PC-3 (cell line): ENCODE results near the gene SECISBP2L. TPM values are rescaled to one million over a fixed set of nuclear protein-coding genes. Genes with fewer than 3 reads are reported as not detected.

Experiments
- ATAC-seq: fragments of 200-7000 bp; cut with Tn5 transposase; 2 replicates; pipeline ENCODE4 v1.9.1; 2020; ENCODE audit warnings: mild to moderate bottlenecking, moderate library complexity
- BruUV-seq: library from RNA; stranded (reverse); fragments of 400-500 nt; replicated peaks from 2 replicates; lab custom pipeline; 2021; lab: Mats Ljungman, UMichigan
- CTCF ChIA-PET: fragments of 300-600 bp; sonication (Branson Sonifier 250); formaldehyde crosslinking; loops from one replicate; lab custom pipeline; 2022; ENCODE audit warnings: antibody characterized with exemption; lab: Charles Lee
- POLR2A ChIA-PET: fragments of 300-600 bp; sonication (Branson Sonifier 250); formaldehyde crosslinking; loops from one replicate; lab custom pipeline; 2022; ENCODE audit warnings: antibody characterized with exemption; ENCODE audit not compliant: unreplicated experiment; lab: Charles Lee
- DNase-seq: peaks from one replicate; pipeline ENCODE4 v3.0.0-alpha.2; 2015
- H2AFZ ChIP-seq: fragments of 300-600 bp; sonication (generic); 2 replicates; pipeline ENCODE4 v1.6.0; 2016; ENCODE audit warnings: antibody characterized with exemption, low read length
- H3F3A ChIP-seq: fragments of 300-600 bp; sonication (generic); one replicate; pipeline ENCODE4 v1.6.0; 2017; ENCODE audit warnings: antibody characterized with exemption, low read length, control low read depth, mild to moderate bottlenecking; ENCODE audit not compliant: unreplicated experiment
- H3K27ac ChIP-seq: fragments of 300-600 bp; sonication (generic); 2 replicates; pipeline ENCODE4 v1.5.1; 2016; ENCODE audit warnings: mild to moderate bottlenecking, low read length
- H3K27me3 ChIP-seq: fragments of 300-600 bp; sonication (generic); 2 replicates; pipeline ENCODE4 v1.6.1; 2016; ENCODE audit warnings: low read length, mixed read lengths
- H3K36me3 ChIP-seq: fragments of 300-600 bp; sonication (generic); 2 replicates; pipeline ENCODE4 v1.6.1; 2016; ENCODE audit warnings: low read depth, mixed run types, low read length, mixed read lengths
- H3K4me1 ChIP-seq: fragments of 300-600 bp; sonication (generic); 2 replicates; pipeline ENCODE4 v1.5.1; 2016; ENCODE audit warnings: low read length; ENCODE audit not compliant: insufficient read depth
- H3K4me2 ChIP-seq: fragments of 300-600 bp; sonication (generic); 2 replicates; pipeline ENCODE4 v1.6.0; 2016; ENCODE audit warnings: low read length
- H3K4me3 ChIP-seq: fragments of 300-600 bp; sonication (generic); 2 replicates; pipeline ENCODE4 v1.5.1; 2016; ENCODE audit warnings: mild to moderate bottlenecking, low read length, mixed read lengths
- H3K79me2 ChIP-seq: fragments of 300-600 bp; sonication (generic); 2 replicates; pipeline ENCODE4 v1.6.1; 2017; ENCODE audit warnings: low read length, mixed read lengths
- H3K9ac ChIP-seq: fragments of 300-600 bp; sonication (generic); 2 replicates; pipeline ENCODE4 v1.6.0; 2016; ENCODE audit warnings: mild to moderate bottlenecking, low read length
- H3K9me2 ChIP-seq: fragments of 300-600 bp; sonication (generic); replicated peaks from 2 replicates; pipeline ENCODE4 v1.6.1; 2016; ENCODE audit warnings: mixed run types, low read length, mixed read lengths
- H3K9me3 ChIP-seq: fragments of 300-600 bp; sonication (generic); 2 replicates; pipeline ENCODE4 v1.6.1; 2016; ENCODE audit warnings: low read length, mixed read lengths
- H4K20me1 ChIP-seq: fragments of 300-600 bp; sonication (generic); 2 replicates; pipeline ENCODE4 v1.6.1; 2016; ENCODE audit warnings: low read length, mixed read lengths
- EZH2 ChIP-seq: fragments of 300-600 bp; sonication (generic); IDR thresholded peaks from one replicate; pipeline ENCODE4 v1.6.1; 2017; ENCODE audit warnings: antibody characterized with exemption, mild to moderate bottlenecking, low read length; ENCODE audit not compliant: unreplicated experiment
- EZH2phosphoT487 ChIP-seq: fragments of 300-600 bp; sonication (generic); IDR thresholded peaks from 2 replicates; pipeline ENCODE4 v1.6.1; 2018; ENCODE audit warnings: mild to moderate bottlenecking, antibody characterized with exemption, low read length, borderline replicate concordance
- intact Hi-C: fragments of 100-400 bp; cut with micrococcal nuclease; formaldehyde crosslinking; loops from 2 replicates; pipeline ENCODE4 v1.9.0; 2023
- total RNA-seq: library from RNA; depleted of rRNA; stranded (reverse); fragments of >200 nt; gene quantifications from 2 replicates; pipeline ENCODE4 v1.2.3, GENCODE V29; 2014
- TF ChIP-seq, protein P1 (sequence below): fragments of 300-600 bp; sonication (generic); conservative IDR thresholded peaks from 2 replicates; pipeline ENCODE4 v1.5.1; 2017; ENCODE audit warnings: antibody characterized with exemption, low read depth, mild to moderate bottlenecking, low read length

SECISBP2L gene
- total RNA-seq, 1 experiment from 2014 or later, result 18.6 TPM

GRCh38 chr15:48978638-48979037 is 67.6 kb downstream of the SECISBP2L start:
- Histone ChIP-seq H3K27ac (no peak overlapping the region), H3K4me3 (no peak overlapping the region), H3K4me1 (peaks cover 6% of the 10 kb centered on the region; the same call in 1 of the 2 replicates), H3K9ac (no peak overlapping the region), H3K9me3 (no peaks in the 10 kb centered on the region), H3F3A (no peaks in the 10 kb centered on the region), H3K27me3 (no peaks in the 10 kb centered on the region), H3K9me2 (no peaks in the 10 kb centered on the region), H3K36me3 (no peaks in the 10 kb centered on the region), H3K79me2 (no peaks in the 10 kb centered on the region), H4K20me1 (no peaks in the 10 kb centered on the region), H2AFZ (no peak overlapping the region), H3K4me2 (no peak overlapping the region)
- TF ChIP-seq, protein P1, sequence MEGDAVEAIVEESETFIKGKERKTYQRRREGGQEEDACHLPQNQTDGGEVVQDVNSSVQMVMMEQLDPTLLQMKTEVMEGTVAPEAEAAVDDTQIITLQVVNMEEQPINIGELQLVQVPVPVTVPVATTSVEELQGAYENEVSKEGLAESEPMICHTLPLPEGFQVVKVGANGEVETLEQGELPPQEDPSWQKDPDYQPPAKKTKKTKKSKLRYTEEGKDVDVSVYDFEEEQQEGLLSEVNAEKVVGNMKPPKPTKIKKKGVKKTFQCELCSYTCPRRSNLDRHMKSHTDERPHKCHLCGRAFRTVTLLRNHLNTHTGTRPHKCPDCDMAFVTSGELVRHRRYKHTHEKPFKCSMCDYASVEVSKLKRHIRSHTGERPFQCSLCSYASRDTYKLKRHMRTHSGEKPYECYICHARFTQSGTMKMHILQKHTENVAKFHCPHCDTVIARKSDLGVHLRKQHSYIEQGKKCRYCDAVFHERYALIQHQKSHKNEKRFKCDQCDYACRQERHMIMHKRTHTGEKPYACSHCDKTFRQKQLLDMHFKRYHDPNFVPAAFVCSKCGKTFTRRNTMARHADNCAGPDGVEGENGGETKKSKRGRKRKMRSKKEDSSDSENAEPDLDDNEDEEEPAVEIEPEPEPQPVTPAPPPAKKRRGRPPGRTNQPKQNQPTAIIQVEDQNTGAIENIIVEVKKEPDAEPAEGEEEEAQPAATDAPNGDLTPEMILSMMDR, result no peak
- TF ChIP-seq EZH2phosphoT487 (no peak), EZH2 (no peak)
- intact Hi-C loops, result no loop called here
- ChIA-PET POLR2A (no interaction called here), CTCF (no interaction called here)
- no TSS peak for BruUV-seq
- DNase-seq (no peak), ATAC-seq (no peak)

DNA sequence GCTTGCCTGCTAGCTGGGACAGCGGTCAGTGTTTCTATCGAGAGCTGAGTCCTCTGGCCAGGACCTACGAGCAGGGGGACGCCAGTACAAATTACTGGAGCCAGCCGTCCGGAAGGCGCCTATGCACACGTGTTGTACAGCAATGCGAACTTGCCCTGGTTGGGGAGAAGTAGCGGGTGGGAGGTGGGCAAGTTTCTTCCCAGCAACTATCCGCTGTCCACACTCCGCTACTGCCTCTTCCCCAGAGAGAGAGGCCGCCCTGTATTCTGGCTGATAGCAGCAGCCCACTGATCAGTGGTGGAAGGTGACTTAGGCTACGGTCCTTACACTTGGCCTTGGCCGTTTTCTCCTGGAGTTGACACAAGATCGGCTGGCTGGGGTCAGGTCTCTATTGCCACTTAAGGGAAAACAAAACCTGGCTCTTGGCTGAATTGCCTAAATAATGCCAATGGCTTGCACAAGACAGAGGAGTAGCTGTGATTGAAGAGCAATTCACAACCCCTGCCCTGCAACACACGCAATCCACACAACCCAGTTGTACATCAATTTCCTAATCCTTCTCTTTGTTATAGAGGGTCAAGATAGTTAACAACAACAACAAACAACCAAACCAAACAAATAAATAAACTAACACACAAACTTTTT is 69.7 kb downstream of the SECISBP2L start:
- no peak for ATAC-seq
- TF ChIP-seq, protein P1, result no peak
- TF ChIP-seq EZH2 (no peak), EZH2phosphoT487 (no peak)

More for the DNA sequence above, 69.7 kb downstream of the SECISBP2L start:
- no peak for DNase-seq
- H3K4me3 ChIP-seq, result peak overlapping the region; percentile 70; the same call in 1 of the 2 replicates
- ChIA-PET POLR2A (no interaction called here), CTCF (interaction anchor here (2.1 kb wide), 1 partner anchor 115 kb away, joined by 17 read pairs; no protein-coding TSS in a partner anchor)
- H2AFZ ChIP-seq, result peak overlapping the region; percentile 96
- no peaks in the 10 kb centered on the region for H3F3A ChIP-seq
- H3K9me2 ChIP-seq, result no peaks in the 10 kb centered on the region
- peaks cover 5% of the 10 kb centered on the region; the same call in 1 of the 2 replicates for H3K4me1 ChIP-seq
- peak overlapping the region; percentile 80; the same call in 1 of the 2 replicates for H3K9ac ChIP-seq
- BruUV-seq, result no TSS peak
- no peaks in the 10 kb centered on the region for H4K20me1 ChIP-seq
- intact Hi-C loops, result no loop called here
- no peaks in the 10 kb centered on the region for H3K79me2 ChIP-seq
- H3K27me3 ChIP-seq, result no peaks in the 10 kb centered on the region
- H3K9me3 ChIP-seq, result no peaks in the 10 kb centered on the region
- H3K4me2 ChIP-seq, result peak overlapping the region; percentile 90
- no peak overlapping the region for H3K27ac ChIP-seq
- H3K36me3 ChIP-seq, result no peaks in the 10 kb centered on the region
